ENCODE data around the gene CD58.
"Not testable (repeated sequence)": the region's sequence is repeated elsewhere in the genome, so short reads cannot be mapped to it uniquely, and the experiment has no call there.

The CD58 gene

GRCh38 chr1:116569776-116570357, 959 bp downstream of the CD58 start:
- no peak for DNase-seq (ENCODE audit: low read depth)

- DNase-seq (ENCODE audit: low read depth) = no peak
These were observed 1.5 kb downstream of the CD58 start for GRCh38 chr1:116569381-116569670.

- no peak for DNase-seq (ENCODE audit: low read depth)
These were observed 2.0 kb downstream of the CD58 start for GRCh38 chr1:116568662-116569380.

- DNase-seq (ENCODE audit: low read depth) = no peak
These were observed 2.8 kb downstream of the CD58 start for GRCh38 chr1:116567790-116568661.

- DNase-seq (ENCODE audit: low read depth) = no peak
These were observed 5.6 kb downstream of the CD58 start for GRCh38 chr1:116565222-116565621.

GRCh38 chr1:116564426-116564825, 6.4 kb downstream of the CD58 start:
- DNase-seq (ENCODE audit: low read depth) = no peak

DNA sequence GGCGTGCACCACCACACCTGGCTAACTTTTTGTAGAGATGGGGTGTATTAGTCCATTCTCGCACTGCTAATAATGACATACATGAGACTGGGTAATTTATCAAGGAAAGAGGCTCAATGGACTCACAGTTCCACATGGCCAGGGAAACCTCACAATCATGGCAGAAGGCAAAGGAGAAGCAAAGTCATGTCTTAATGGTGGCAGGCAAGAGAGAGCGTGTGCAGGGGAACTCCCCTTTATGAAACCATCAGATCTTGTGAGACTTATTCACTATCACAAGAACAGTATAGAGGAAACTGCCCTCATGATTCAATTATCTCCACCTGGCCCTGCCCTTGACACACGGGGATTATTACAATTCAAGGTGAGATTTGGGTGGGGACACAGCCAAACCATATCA, 8.4 kb downstream of the CD58 start:
- DNase-seq (ENCODE audit: low read depth) = not testable (repeated sequence)

DNA sequence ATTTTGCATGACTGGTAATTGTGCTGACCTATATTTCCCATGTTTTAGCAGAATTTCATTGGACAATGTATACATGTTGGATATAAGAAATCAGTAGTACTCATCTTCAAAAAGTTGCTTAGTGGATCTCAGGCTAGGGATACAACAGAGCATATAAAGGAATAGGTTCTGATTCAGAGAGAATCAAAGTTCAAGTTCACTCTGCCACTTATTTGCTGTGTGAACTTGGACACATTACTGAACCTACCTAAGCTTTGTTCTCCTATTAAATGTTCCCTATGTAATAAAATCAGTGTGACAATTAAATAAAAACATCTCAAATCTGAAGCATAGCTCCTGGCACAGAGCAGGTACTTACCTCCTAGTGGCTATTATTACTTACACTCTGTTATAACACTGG, 9.3 kb downstream of the CD58 start:
- no peak for DNase-seq (ENCODE audit: low read depth)

DNA sequence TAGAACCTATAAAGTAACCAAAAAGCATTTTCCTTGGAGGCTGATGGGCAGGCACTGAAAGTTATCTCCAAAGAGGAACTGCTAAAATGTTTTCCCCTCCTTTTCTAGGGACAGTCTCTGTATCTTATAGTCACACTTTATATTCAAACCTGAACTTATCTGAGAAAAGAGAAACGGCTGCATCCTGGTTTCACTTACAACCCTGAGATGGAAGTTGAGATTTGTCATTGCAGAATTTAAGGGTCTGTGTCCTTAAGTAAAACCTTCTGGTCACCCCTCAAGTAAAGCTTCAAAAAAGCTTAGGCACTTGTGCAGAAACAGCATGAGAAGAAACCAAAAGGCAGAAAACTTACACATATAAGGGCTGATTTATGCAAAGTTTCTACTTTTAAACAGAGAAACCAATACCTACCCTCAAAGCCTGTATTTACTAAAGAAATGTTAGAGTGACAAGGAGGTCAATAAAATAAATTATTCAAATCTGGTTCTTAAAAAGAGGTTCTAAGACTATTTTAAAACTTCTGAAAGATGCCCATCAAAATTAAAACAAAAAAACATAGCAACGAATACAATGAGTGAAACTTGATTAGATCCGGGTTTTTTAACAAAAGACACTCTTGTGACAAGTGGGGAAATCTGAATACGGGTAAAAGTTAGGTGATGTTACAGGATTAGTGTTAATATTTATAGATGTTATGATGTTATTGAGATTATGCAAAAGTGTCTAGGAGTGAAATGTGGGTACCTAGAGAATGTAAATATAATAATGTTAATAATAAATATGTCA, 9.9 kb downstream of the CD58 start:
- DNase-seq (ENCODE audit: low read depth) = no peak

DNA sequence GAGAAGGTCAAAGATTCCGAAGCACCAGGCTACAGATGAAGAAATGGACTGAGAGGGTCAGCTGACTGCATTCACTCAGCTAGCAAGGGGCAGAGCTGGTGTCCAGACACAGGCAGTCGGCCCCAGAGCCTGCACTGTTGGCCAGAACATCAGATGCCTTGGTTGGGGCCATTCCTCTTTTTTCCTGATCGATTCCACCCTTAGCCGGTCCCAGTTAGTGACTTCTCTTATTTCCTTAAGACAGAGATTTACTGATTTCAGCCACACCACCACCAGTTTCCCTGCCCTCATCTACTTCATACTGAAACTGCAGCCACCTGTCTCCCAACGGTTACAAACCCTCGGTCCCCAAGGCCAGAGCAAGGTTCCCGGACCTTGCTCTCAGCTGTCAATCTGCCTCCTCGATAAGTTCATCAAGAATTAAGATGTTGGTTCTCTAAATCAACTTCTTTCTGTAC, 11.5 kb downstream of the CD58 start:
- no peak for DNase-seq (ENCODE audit: low read depth)

GRCh38 chr1:116558571-116558970, 12.3 kb downstream of the CD58 start:
- DNase-seq (ENCODE audit: low read depth) = no peak

DNA sequence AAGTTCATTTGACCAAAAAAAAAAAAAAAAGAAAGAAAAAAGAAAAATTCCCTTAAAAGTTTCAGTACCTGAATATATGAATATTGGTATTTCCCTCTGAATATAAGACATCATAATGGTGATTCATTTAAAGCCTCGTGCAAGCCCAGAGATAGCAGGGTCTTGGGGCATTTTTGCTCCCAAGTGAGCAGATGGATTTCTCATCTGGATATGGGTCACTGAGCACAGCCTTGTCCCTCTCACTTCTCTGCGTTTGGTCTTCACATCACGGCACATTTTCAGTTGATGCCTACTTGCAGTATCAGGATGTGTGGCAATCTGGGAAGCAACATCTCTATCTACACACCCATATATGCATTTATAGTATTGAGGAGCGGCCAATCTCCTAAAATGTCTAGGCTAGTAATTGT, 12.7 kb downstream of the CD58 start:
- DNase-seq (ENCODE audit: low read depth) = no peak

GRCh38 chr1:116557323-116557878, 13.4 kb downstream of the CD58 start:
- DNase-seq (ENCODE audit: low read depth) = no peak

- DNase-seq (ENCODE audit: low read depth) = no peak
These were observed 14.4 kb downstream of the CD58 start for GRCh38 chr1:116556289-116557006.

DNA sequence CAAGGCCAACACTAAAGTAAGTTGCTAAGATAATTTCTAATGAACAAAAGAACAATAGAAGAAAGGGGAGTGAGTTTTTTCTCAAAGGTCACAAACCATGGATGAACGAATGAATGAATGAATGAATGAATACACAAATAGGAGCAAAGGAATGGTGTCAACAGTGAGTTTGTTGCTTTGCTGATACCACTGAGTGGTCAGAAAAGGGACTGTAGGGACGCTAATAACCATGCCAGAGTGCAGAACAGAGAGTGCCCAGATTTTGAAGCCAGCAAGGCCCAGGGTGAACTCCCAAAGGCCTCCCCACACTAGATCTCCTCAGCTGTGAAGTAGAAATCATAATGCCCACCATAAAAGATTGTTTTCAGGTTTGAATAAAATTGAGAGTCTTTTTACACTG, 15.9 kb downstream of the CD58 start:
- no peak for DNase-seq (ENCODE audit: low read depth)

- DNase-seq (ENCODE audit: low read depth) = no peak
These were observed 17.3 kb downstream of the CD58 start for GRCh38 chr1:116553386-116554115.

- DNase-seq (ENCODE audit: low read depth) = no peak
These were observed 24.4 kb downstream of the CD58 start for GRCh38 chr1:116546354-116546977.

GRCh38 chr1:116545359-116545705, 25.5 kb downstream of the CD58 start:
- DNase-seq (ENCODE audit: low read depth) = no peak

DNA sequence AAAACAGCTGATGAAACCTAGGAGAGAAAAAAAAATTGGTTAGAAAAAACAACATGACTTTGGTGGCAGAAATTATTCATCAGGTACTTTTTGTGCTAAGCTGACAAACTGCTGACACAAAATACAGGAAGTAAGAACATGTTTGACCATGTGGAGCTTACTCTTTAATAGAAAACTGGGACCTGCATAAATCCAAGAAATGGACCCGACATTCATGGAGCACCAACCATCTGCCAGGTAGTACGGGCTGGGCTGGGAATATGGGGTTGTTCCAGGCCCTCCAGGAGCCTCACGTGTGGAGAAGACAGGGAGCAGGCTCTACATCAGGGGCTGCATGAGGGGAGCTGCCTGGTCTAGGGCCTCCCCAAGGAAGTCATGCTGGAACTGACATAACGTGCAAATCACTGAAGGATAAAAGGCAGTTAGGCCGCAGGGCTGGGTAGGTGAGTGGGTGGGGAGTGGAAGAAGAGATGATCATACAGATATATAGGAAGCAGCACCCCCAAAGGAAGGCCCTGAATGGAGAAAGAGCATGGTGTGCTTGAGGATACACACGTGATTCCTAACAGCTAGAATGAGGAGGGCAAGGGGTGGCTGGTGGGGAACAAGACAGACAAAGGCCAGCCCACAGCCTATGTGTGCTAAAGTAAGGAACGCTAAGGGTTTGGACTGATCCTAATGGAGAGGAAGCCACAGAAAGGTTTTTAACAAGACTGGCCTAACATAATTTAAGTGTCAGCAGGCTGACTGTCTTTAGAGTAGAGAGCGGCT, 26.1 kb downstream of the CD58 start:
- DNase-seq (ENCODE audit: low read depth) = no peak

- DNase-seq (ENCODE audit: low read depth) = no peak
These were observed 30.7 kb downstream of the CD58 start for GRCh38 chr1:116540088-116540487.
